GM12878 (cell line): ENCODE results near the gene WFIKKN1.

Source experiments
- CTCF ChIP-seq, 3 experiments: IDR thresholded peaks in 2 of 3; conservative IDR thresholded peaks in 1 of 3; 2 replicates each; pipeline ENCODE4 v1.5.1; 2011; ENCODE audit warnings: low read depth in 3 of 3, low read length in 3 of 3, mild to moderate bottlenecking in 3 of 3, control low read depth in 2 of 3, moderate library complexity in 2 of 3, inconsistent platforms in 1 of 3, mixed read lengths in 1 of 3; ENCODE audit not compliant: control insufficient read depth in 2 of 3, insufficient read depth in 1 of 3; ENCODE audit errors: extremely low read depth in 1 of 3
- EP300 ChIP-seq, 2 experiments: fragments of 150-350 bp in 1 of 2; IDR thresholded peaks; 2 replicates each; pipeline ENCODE4 v1.6.1; 2011 to 2012; ENCODE audit warnings: low read depth in 2 of 2, low read length in 2 of 2, borderline replicate concordance in 1 of 2, improper control_type of control experiment in 1 of 2, inconsistent platforms in 1 of 2; ENCODE audit not compliant: control insufficient read depth in 1 of 2
- HDAC2 ChIP-seq: fragments of 200-600 bp; sonication (generic); IDR thresholded peaks from 2 replicates; pipeline ENCODE4 v1.6.1; 2017
- IKZF2 ChIP-seq, 2 experiments: fragments of 450-650 bp; IDR thresholded peaks; 2 replicates each; pipeline ENCODE4 v1.6.1; 2017; ENCODE audit warnings: mild to moderate bottlenecking in 2 of 2, moderate library complexity in 2 of 2
- LARP7 ChIP-seq: fragments of 450-650 bp; IDR thresholded peaks from 2 replicates; pipeline ENCODE4 v1.6.1; 2017; ENCODE audit warnings: mild to moderate bottlenecking
- MXI1 ChIP-seq: fragments of 150-350 bp; IDR thresholded peaks from 2 replicates; pipeline ENCODE4 v1.6.1; 2011; ENCODE audit warnings: low read depth, mild to moderate bottlenecking, inconsistent platforms, low read length, improper control_type of control experiment
- NBN ChIP-seq: fragments of 450-650 bp; IDR thresholded peaks from 2 replicates; pipeline ENCODE4 v1.6.1; 2016
- PAX5 ChIP-seq: IDR thresholded peaks from 2 replicates; pipeline ENCODE4 v1.6.1; 2011; ENCODE audit warnings: low read depth, low read length, borderline replicate concordance
- POLR2AphosphoS5 ChIP-seq: IDR thresholded peaks from 2 replicates; pipeline ENCODE4 v1.6.1; 2011; ENCODE audit warnings: mild to moderate bottlenecking, low read length, inconsistent platforms
- RBBP5 ChIP-seq: fragments of 200-600 bp; sonication (generic); conservative IDR thresholded peaks from 2 replicates; pipeline ENCODE4 v1.6.1; 2016
- TARDBP ChIP-seq: IDR thresholded peaks from 2 replicates; pipeline ENCODE4 v1.6.1; 2016; ENCODE audit warnings: borderline replicate concordance
- ZNF217 ChIP-seq: fragments of 450-650 bp; IDR thresholded peaks from 2 replicates; pipeline ENCODE4 v1.6.1; 2017; ENCODE audit warnings: antibody characterized with exemption, mild to moderate bottlenecking

DNA sequence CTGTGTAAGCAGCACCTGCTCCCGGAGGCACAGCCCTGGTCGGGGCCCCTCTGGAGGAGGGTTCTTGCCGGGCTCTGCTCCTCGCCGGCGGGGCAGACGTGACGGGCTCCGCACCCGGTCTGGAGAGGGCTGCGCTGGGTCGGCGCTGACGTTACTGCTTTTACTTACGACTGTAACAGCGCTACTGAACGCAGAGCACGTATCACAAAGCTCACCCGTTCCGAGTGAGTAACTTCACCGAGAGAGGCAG lies 42.2 kb upstream of the WFIKKN1 start:
- TF ChIP-seq LARP7 (no peak), IKZF2 (IDR thresholded peaks at IDR 0.05) (no peak), MXI1 (no peak), CTCF (IDR thresholded peaks at IDR 0.05 in 2 of 3, conservative IDR thresholded peaks at IDR 0.05 in 1 of 3; ENCODE audit: control insufficient read depth in 2 of 3, extremely low read depth in 1 of 3, insufficient read depth in 1 of 3, low read depth in 3 of 3, low read length in 3 of 3) (no peak), POLR2AphosphoS5 (no peak; the same call in 1 of the 2 replicates), HDAC2 (no peak), PAX5 (peak; percentile 73; the same call in 1 of the 2 replicates), TARDBP (no peak), EP300 (IDR thresholded peaks at IDR 0.05; ENCODE audit: borderline replicate concordance in 1 of 2, control insufficient read depth in 1 of 2, low read depth in 2 of 2, low read length in 2 of 2) (no peak), ZNF217 (no peak), NBN (no peak), RBBP5 (no peak)
